Type B pancreatic cell (in vitro differentiated cells): ENCODE measurements around the gene NR6A1. TPM values are rescaled to one million over a fixed set of nuclear protein-coding genes. Genes with fewer than 3 reads are reported as not detected.

Source experiments
- DNase-seq: peaks from one replicate; pipeline ENCODE4 v3.0.0; 2021; ENCODE audit warnings: mixed read lengths; ENCODE audit not compliant: unreplicated experiment; ENCODE audit errors: extremely low spot score
- H3K27ac Mint-ChIP-seq: 2 replicates; pipeline ENCODE4 v1.8.0; 2021; ENCODE audit warnings: mild to moderate bottlenecking, mixed read lengths
- H3K27me3 Mint-ChIP-seq: 2 replicates; pipeline ENCODE4 v1.8.0; 2021; ENCODE audit warnings: mixed read lengths
- H3K36me3 Mint-ChIP-seq: 2 replicates; pipeline ENCODE4 v1.8.0; 2021; ENCODE audit warnings: mixed read lengths
- H3K4me1 Mint-ChIP-seq: one replicate; pipeline ENCODE4 v1.8.0; 2021; ENCODE audit warnings: mixed read lengths; ENCODE audit not compliant: unreplicated experiment
- H3K4me3 Mint-ChIP-seq: 2 replicates; pipeline ENCODE4 v1.8.0; 2021; ENCODE audit warnings: mild to moderate bottlenecking, mixed read lengths
- H3K9me3 Mint-ChIP-seq: 2 replicates; pipeline ENCODE4 v1.8.0; 2021; ENCODE audit warnings: mixed read lengths
- CTCF ChIP-seq: fragments of 200-600 bp; sonication (generic); conservative IDR thresholded peaks from 2 replicates; pipeline ENCODE4 v1.5.0; 2021; ENCODE audit warnings: antibody characterized with exemption, mild to moderate bottlenecking
- total RNA-seq: library from RNA; stranded (reverse); gene quantifications from 2 replicates; pipeline ENCODE4 v1.2.1, GENCODE V29; 2021; ENCODE audit warnings: low replicate concordance

Gene NR6A1
- total RNA-seq, 1 donor from 2014 or later = 10.0 TPM

DNA sequence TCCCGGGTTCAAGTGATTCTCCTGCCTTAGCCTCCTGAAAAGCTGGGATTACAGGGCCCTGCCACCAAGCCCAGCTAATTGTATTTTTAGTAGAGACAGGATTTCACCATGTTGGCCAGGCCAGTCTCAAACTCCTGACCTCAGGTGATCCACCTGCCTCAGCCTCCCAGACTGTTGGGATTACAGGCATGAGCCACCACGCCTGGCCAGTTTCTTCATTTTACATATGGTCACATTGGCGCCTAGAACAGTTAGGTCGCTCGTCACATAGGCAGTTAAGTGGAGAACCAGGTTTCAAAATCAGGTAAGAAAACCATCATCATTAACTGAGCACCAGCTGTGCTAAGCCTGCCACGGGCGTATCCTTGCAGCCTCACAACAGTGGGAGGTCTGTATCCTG lies 41.9 kb upstream of the NR6A1 start:
- no peaks in the 10 kb centered on the region for H3K9me3 Mint-ChIP-seq
- H3K36me3 Mint-ChIP-seq = no peaks in the 10 kb centered on the region
- peaks cover 18% of the 10 kb centered on the region for H3K4me1 Mint-ChIP-seq
- H3K27me3 Mint-ChIP-seq = no peaks in the 10 kb centered on the region
- peak overlapping the region; percentile 98 for H3K27ac Mint-ChIP-seq
- no peak for TF ChIP-seq CTCF
- peak overlapping the region; percentile 68 for H3K4me3 Mint-ChIP-seq
- no peak for DNase-seq

DNA sequence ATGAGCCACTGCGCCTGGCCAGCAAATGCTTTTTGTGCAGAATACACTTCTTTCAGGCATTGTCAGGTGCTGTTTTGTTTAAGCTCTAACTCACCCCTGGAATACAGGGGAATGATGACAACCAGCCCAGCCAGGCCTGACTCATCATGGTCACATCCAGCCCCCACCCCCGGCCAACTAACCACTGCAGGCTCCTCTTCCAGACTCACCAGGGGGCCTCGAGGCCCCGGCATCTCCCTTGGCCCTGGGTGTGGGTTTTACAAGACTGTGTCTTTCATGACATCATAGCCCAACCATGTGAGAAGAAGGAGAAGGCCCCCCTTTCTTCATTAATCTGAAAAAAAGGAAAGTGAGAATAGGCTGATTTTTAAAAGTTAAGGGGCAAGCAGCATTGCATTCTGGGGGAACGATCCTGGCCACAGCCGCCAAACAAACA lies 41.3 kb upstream of the NR6A1 start:
- no peaks in the 10 kb centered on the region for H3K36me3 Mint-ChIP-seq

DNA sequence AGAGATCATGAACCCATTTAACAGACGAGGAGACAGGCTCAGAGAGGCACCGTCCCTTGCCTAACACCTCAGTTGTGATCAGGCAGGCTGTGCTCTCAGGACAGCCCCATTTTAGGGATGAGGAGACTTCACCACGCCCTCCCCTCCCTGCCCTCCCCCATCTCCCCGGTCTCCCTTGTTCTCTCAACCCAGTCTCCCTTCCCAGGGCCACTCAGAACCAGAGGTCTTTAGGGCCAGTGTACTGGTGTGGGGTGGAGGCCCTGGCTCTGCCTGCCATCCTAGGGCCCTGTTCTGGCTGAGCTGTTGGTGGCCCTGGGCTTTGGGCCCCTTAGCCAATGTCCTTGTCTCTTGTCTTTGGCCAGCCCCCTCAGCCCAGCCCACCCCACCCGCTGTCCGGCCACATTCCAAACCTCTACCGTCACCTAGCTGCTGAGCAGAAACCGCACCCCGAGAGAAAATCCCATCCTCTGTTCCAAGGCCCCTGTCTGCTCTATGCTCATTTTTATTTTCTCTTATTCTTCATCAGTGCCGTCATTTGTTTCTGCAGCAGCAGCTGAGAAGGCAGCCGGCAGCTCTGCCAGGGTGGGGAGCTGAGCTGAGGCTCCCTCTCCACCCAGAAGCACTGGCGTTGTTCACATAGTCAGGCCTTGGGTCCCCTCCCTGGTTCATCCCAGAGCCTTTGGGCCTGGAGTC lies 39.7 kb upstream of the NR6A1 start:
- no peak for DNase-seq
- peak overlapping the region; percentile 61 for H3K4me3 Mint-ChIP-seq
- peaks cover 17% of the 10 kb centered on the region for H3K4me1 Mint-ChIP-seq
- H3K27ac Mint-ChIP-seq = peak overlapping the region; percentile 98
- H3K36me3 Mint-ChIP-seq = no peaks in the 10 kb centered on the region
- no peaks in the 10 kb centered on the region for H3K27me3 Mint-ChIP-seq
- H3K9me3 Mint-ChIP-seq = no peaks in the 10 kb centered on the region
- no peak for TF ChIP-seq CTCF

More for the DNA sequence above, 41.3 kb upstream of the NR6A1 start:
- H3K9me3 Mint-ChIP-seq = no peaks in the 10 kb centered on the region
- H3K4me3 Mint-ChIP-seq = peak overlapping the region; percentile 68
- peaks cover 17% of the 10 kb centered on the region for H3K4me1 Mint-ChIP-seq
- TF ChIP-seq CTCF = no peak
- no peak for DNase-seq
- no peaks in the 10 kb centered on the region for H3K27me3 Mint-ChIP-seq
- peak overlapping the region; percentile 98 for H3K27ac Mint-ChIP-seq

- Mint-ChIP-seq H3K4me1 (peaks cover 17% of the 10 kb centered on the region), H3K36me3 (no peaks in the 10 kb centered on the region), H3K27me3 (peaks cover 2% of the 10 kb centered on the region), H3K27ac (peak overlapping the region; percentile 98), H3K4me3 (no peak overlapping the region), H3K9me3 (no peaks in the 10 kb centered on the region)
- TF ChIP-seq CTCF = no peak
- no peak for DNase-seq
Observed at GRCh38 chr9:124809741-124810500, 38.8 kb upstream of the NR6A1 start.

- H3K36me3 Mint-ChIP-seq = no peaks in the 10 kb centered on the region
- peak overlapping the region; percentile 62 for H3K27ac Mint-ChIP-seq
Observed at GRCh38 chr9:124809211-124809610, 38.1 kb upstream of the NR6A1 start.

More at GRCh38 chr9:124809211-124809610, 38.1 kb upstream of the NR6A1 start:
- peaks cover 2% of the 10 kb centered on the region for H3K27me3 Mint-ChIP-seq
- no peak overlapping the region for H3K4me3 Mint-ChIP-seq
- TF ChIP-seq CTCF = no peak
- DNase-seq = no peak
- peaks cover 17% of the 10 kb centered on the region for H3K4me1 Mint-ChIP-seq
- no peaks in the 10 kb centered on the region for H3K9me3 Mint-ChIP-seq
